Right lobe of liver (tissue), 6 donors: ENCODE data around the gene OPN5. TPM values are rescaled to one million over a fixed set of nuclear protein-coding genes. Genes with fewer than 3 reads are reported as not detected.

Experiments
- ATAC-seq, 4 donors: fragments of 200-7000 bp; cut with Tn5 transposase; one replicate each; pipeline ENCODE4 v1.9.1; 2020; ENCODE audit warnings: mild to moderate bottlenecking in 4 of 4, moderate library complexity in 4 of 4
- DNase-seq, 3 donors: peaks; one replicate each; pipeline ENCODE4 v3.0.0-alpha.2; 2020
- H3K27ac ChIP-seq, 3 donors: fragments of 200-600 bp; one replicate each; pipeline ENCODE4 v1.8.0; 2022
- H3K27me3 ChIP-seq, 2 donors: fragments of 200-600 bp; one replicate each; pipeline ENCODE4 v1.8.0; 2022
- H3K36me3 ChIP-seq, 4 donors: fragments of 200-600 bp; sonication (generic) in 1 of 4; one replicate each; pipeline versions ENCODE4 v1.5.1 to v1.8.0; 2017 to 2022; ENCODE audit warnings: control low read depth in 1 of 4
- H3K4me1 ChIP-seq, 4 donors: fragments of 200-600 bp; sonication (generic) in 1 of 4; one replicate each; pipeline versions ENCODE4 v1.5.1 to v1.8.0; 2017 to 2022; ENCODE audit warnings: control low read depth in 1 of 4
- H3K4me3 ChIP-seq, 3 donors: fragments of 200-600 bp; one replicate each; pipeline ENCODE4 v1.8.0; 2022
- H3K9me3 ChIP-seq, 4 donors: fragments of 200-600 bp; sonication (generic) in 1 of 4; one replicate each; pipeline versions ENCODE4 v1.5.1 to v1.8.0; 2017 to 2022; ENCODE audit warnings: control low read depth in 1 of 4
- CTCF ChIP-seq, 4 donors: fragments of 200-600 bp in 3 of 4; fragments of 450-650 bp in 1 of 4; IDR thresholded peaks; one replicate each; pipeline versions ENCODE4 v1.5.1 to v1.8.0; 2016 to 2022; ENCODE audit warnings: antibody characterized with exemption in 4 of 4, mild to moderate bottlenecking in 2 of 4
- POLR2A ChIP-seq: fragments of 450-650 bp; IDR thresholded peaks from one replicate; pipeline ENCODE4 v1.6.1; 2017; ENCODE audit warnings: antibody characterized with exemption, mild to moderate bottlenecking
- WGBS: methylation state at CpG from one replicate; pipeline ENCODE4 v1.1.6; 2018; ENCODE audit warnings: low coverage, low lambda C conversion rate; ENCODE audit not compliant: insufficient coverage; ENCODE audit errors: missing lambda C conversion rate; 5-methylcytosine and 5-hydroxymethylcytosine counted together
- intact Hi-C, 2 donors: fragments of 100-400 bp; cut with DNase I; formaldehyde crosslinking; loops; one replicate each; pipeline versions ENCODE4 v1.11.2 to v1.14.1; 2022
- total RNA-seq, 6 experiments: library from RNA; depleted of rRNA in 2 of 6; stranded (reverse); fragments of >200 nt in 2 of 6; fragmentation: NEBNext Ultra II Directional in 3 of 6; extraction: Animal tissue kit (Norgen Biotek cat#: 25700) in 3 of 6; gene quantifications; one replicate each; pipeline versions ENCODE4 v1.1.0 to v1.2.4, GENCODE V29; 2016 to 2023
- donor health status: DM: no; HTN: yes; CAD: no.
- donor health status: DM: no; HTN: no; CAD: no.
- donor health status: DM: no; HTN: no; CAD: no.
- donor health status: DM: no; HTN: yes; CAD: no.
- donor health status: DM: no; HTN: yes; CAD: no.

Gene OPN5
- total RNA-seq, 6 experiments from 2014 or later, result not detected

- DNase-seq, result no peak
- no peaks in the 10 kb centered on the region for H3K36me3 ChIP-seq
- no peak overlapping the region for H3K4me3 ChIP-seq
- H3K27me3 ChIP-seq, result no peaks in the 10 kb centered on the region
- 60% methylated on average over 6 of the region's 6 CpGs for WGBS
- no peak for TF ChIP-seq POLR2A
- TF ChIP-seq CTCF (IDR thresholded peaks at IDR 0.05), result no peak
- intact Hi-C loops, result no loop called here
- ATAC-seq, result no peak
- H3K4me1 ChIP-seq, result no peaks in the 10 kb centered on the region
- no peaks in the 10 kb centered on the region for H3K9me3 ChIP-seq
- no peak overlapping the region for H3K27ac ChIP-seq
Observed at GRCh38 chr6:47852727-47853126, 70.9 kb downstream of the OPN5 start.

GRCh38 chr6:47853766-47854165, 71.9 kb downstream of the OPN5 start:
- Histone ChIP-seq H3K4me1 (no peaks in the 10 kb centered on the region), H3K9me3 (no peaks in the 10 kb centered on the region), H3K27me3 (no peaks in the 10 kb centered on the region), H3K36me3 (no peaks in the 10 kb centered on the region), H3K4me3 (no peak overlapping the region), H3K27ac (no peak overlapping the region)
- no peak for DNase-seq
- intact Hi-C loops, result no loop called here
- ATAC-seq, result no peak
- no peak for TF ChIP-seq CTCF (IDR thresholded peaks at IDR 0.05)
- no peak for TF ChIP-seq POLR2A
- WGBS, result 62% methylated on average over 3 of the region's 3 CpGs

GRCh38 chr6:47854971-47855370, 73.1 kb downstream of the OPN5 start:
- Histone ChIP-seq H3K27me3 (no peaks in the 10 kb centered on the region), H3K9me3 (no peaks in the 10 kb centered on the region), H3K4me3 (no peak overlapping the region), H3K4me1 (no peaks in the 10 kb centered on the region), H3K36me3 (no peaks in the 10 kb centered on the region), H3K27ac (no peak overlapping the region)
- ATAC-seq (no peak), DNase-seq (no peak)
- TF ChIP-seq POLR2A (no peak), CTCF (IDR thresholded peaks at IDR 0.05) (no peak)
- intact Hi-C loops, result no loop called here
- WGBS, result 24% methylated on average over 1 of the region's 1 CpG

- no peak overlapping the region for H3K4me3 ChIP-seq
- intact Hi-C loops, result no loop called here
Observed at GRCh38 chr6:47859175-47859574, 77.3 kb downstream of the OPN5 start.

More at GRCh38 chr6:47859175-47859574, 77.3 kb downstream of the OPN5 start:
- WGBS, result 3% methylated on average over 1 of the region's 1 CpG
- H3K36me3 ChIP-seq, result no peaks in the 10 kb centered on the region
- DNase-seq (no peak), ATAC-seq (no peak)
- no peak overlapping the region for H3K27ac ChIP-seq
- H3K4me1 ChIP-seq, result no peaks in the 10 kb centered on the region
- TF ChIP-seq POLR2A (no peak), CTCF (IDR thresholded peaks at IDR 0.05) (no peak)
- H3K27me3 ChIP-seq, result no peaks in the 10 kb centered on the region
- no peaks in the 10 kb centered on the region for H3K9me3 ChIP-seq
